Hepatocyte (in vitro differentiated cells): ENCODE results near the gene NARS2. TPM values are rescaled to one million over a fixed set of nuclear protein-coding genes. Genes with fewer than 3 reads are reported as not detected.

Experiments
- DNase-seq: peaks from one replicate; pipeline ENCODE4 v3.0.0-alpha.2; 2016; ENCODE audit warnings: low spot score
- H2AFZ ChIP-seq: fragments of 200-600 bp; sonication (generic); 2 replicates; pipeline ENCODE4 v1.6.0; 2016; ENCODE audit warnings: antibody characterized with exemption, mild to moderate bottlenecking
- H3K27ac ChIP-seq: fragments of 200-600 bp; sonication (generic); 2 replicates; pipeline ENCODE4 v1.5.1; 2016; ENCODE audit warnings: mild to moderate bottlenecking
- H3K27me3 ChIP-seq: fragments of 200-600 bp; sonication (generic); 2 replicates; pipeline ENCODE4 v1.6.1; 2016
- H3K36me3 ChIP-seq: fragments of 200-600 bp; sonication (generic); replicated peaks from 2 replicates; pipeline ENCODE4 v1.5.1; 2016; ENCODE audit warnings: low read depth; ENCODE audit not compliant: insufficient read depth
- H3K4me1 ChIP-seq: fragments of 200-600 bp; sonication (generic); 2 replicates; pipeline ENCODE4 v1.5.1; 2016; ENCODE audit warnings: mild to moderate bottlenecking, moderate library complexity; ENCODE audit not compliant: insufficient read depth
- H3K4me2 ChIP-seq: fragments of 200-600 bp; sonication (generic); 2 replicates; pipeline ENCODE4 v1.6.0; 2016
- H3K4me3 ChIP-seq: fragments of 200-600 bp; sonication (generic); 2 replicates; pipeline ENCODE4 v1.5.1; 2016; ENCODE audit warnings: mild to moderate bottlenecking
- H3K79me2 ChIP-seq: fragments of 200-600 bp; sonication (generic); 2 replicates; pipeline ENCODE4 v1.6.0; 2017; ENCODE audit warnings: mild to moderate bottlenecking
- H3K9me2 ChIP-seq: fragments of 200-600 bp; sonication (generic); replicated peaks from 2 replicates; pipeline ENCODE4 v1.6.0; 2017; ENCODE audit warnings: mild to moderate bottlenecking; ENCODE audit not compliant: insufficient read depth
- H3K9me3 ChIP-seq: fragments of 200-600 bp; sonication (generic); 2 replicates; pipeline ENCODE4 v1.5.1; 2016; ENCODE audit warnings: low read depth, mild to moderate bottlenecking
- H4K20me1 ChIP-seq: fragments of 200-600 bp; sonication (generic); 2 replicates; pipeline ENCODE4 v1.6.0; 2016; ENCODE audit warnings: mild to moderate bottlenecking; ENCODE audit not compliant: insufficient read depth, poor library complexity, severe bottlenecking
- EZH2 ChIP-seq: fragments of 200-600 bp; sonication (generic); IDR thresholded peaks from 2 replicates; pipeline ENCODE4 v1.6.1; 2016; ENCODE audit warnings: antibody characterized with exemption, mild to moderate bottlenecking, borderline replicate concordance
- EZH2phosphoT487 ChIP-seq: fragments of 200-600 bp; sonication (generic); IDR thresholded peaks from one replicate; pipeline ENCODE4 v1.6.1; 2018; ENCODE audit warnings: antibody characterized with exemption, mild to moderate bottlenecking, low read depth, moderate library complexity; ENCODE audit not compliant: unreplicated experiment, severe bottlenecking
- WGBS: methylation state at CpG from one replicate; pipeline ENCODE4 v1.1.6; 2016; ENCODE audit warnings: low lambda C conversion rate; ENCODE audit errors: missing lambda C conversion rate; 5-methylcytosine and 5-hydroxymethylcytosine counted together
- polyA plus RNA-seq: library from polyadenylated mRNA; unstranded; fragments of >200 nt; fragmentation: Nextera tagmentation; extraction: Ambion mirVana; gene quantifications from 2 replicates; pipeline ENCODE4 v1.2.1, GENCODE V29; 2016
- total RNA-seq: library from RNA; depleted of rRNA; stranded (reverse); fragments of >200 nt; gene quantifications from 2 replicates; pipeline ENCODE4 v1.2.3, GENCODE V29; 2014
- TF ChIP-seq, protein P1 (sequence below): fragments of 200-600 bp; sonication (generic); IDR thresholded peaks from 2 replicates; pipeline ENCODE4 v1.5.1; 2016; ENCODE audit warnings: antibody characterized with exemption, mild to moderate bottlenecking; ENCODE audit not compliant: poor library complexity

Gene NARS2
- total and polyA plus RNA-seq, 2 experiments from 2014 or later: 17.5 to 19.1 TPM

GRCh38 chr11:78423241-78423640 lies 151.4 kb downstream of the NARS2 start:
- Histone ChIP-seq H3K27ac (no peak overlapping the region), H3K9me2 (no peaks in the 10 kb centered on the region), H3K79me2 (no peaks in the 10 kb centered on the region), H3K4me3 (no peak overlapping the region), H3K4me1 (peaks cover 16% of the 10 kb centered on the region), H3K36me3 (no peaks in the 10 kb centered on the region), H3K9me3 (no peaks in the 10 kb centered on the region), H3K27me3 (no peaks in the 10 kb centered on the region), H4K20me1 (no peaks in the 10 kb centered on the region), H3K4me2 (no peak overlapping the region), H2AFZ (no peak overlapping the region)
- DNase-seq: no peak
- TF ChIP-seq, protein P1, sequence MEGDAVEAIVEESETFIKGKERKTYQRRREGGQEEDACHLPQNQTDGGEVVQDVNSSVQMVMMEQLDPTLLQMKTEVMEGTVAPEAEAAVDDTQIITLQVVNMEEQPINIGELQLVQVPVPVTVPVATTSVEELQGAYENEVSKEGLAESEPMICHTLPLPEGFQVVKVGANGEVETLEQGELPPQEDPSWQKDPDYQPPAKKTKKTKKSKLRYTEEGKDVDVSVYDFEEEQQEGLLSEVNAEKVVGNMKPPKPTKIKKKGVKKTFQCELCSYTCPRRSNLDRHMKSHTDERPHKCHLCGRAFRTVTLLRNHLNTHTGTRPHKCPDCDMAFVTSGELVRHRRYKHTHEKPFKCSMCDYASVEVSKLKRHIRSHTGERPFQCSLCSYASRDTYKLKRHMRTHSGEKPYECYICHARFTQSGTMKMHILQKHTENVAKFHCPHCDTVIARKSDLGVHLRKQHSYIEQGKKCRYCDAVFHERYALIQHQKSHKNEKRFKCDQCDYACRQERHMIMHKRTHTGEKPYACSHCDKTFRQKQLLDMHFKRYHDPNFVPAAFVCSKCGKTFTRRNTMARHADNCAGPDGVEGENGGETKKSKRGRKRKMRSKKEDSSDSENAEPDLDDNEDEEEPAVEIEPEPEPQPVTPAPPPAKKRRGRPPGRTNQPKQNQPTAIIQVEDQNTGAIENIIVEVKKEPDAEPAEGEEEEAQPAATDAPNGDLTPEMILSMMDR: no peak
- TF ChIP-seq EZH2 (no peak), EZH2phosphoT487 (no peak)
- 39% methylated on average over 2 of the region's 2 CpGs for WGBS

DNA sequence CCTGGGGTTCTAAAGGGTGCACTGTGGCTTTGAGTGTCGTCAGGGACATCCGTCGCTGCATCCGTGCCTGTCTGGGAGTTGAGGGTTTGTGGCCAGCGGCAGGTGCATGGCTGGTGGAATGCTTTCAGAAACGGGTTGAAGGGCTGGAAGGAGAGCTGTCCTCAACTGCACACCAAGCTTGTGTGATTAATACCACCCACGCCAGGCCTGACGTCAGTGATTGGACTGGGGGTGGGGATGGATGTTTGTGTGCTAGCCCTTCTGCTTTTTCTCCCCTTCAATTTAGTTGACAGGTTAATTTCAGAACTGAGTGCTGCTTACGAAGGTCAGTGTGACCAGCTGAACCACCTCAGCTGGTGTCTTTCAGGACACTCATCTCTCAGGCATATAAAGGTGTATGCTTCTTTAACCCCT lies 153.9 kb downstream of the NARS2 start:
- Histone ChIP-seq H4K20me1 (no peaks in the 10 kb centered on the region), H3K9me3 (no peaks in the 10 kb centered on the region), H3K4me3 (no peak overlapping the region), H3K79me2 (no peaks in the 10 kb centered on the region), H3K36me3 (no peaks in the 10 kb centered on the region), H3K4me1 (peaks cover 16% of the 10 kb centered on the region), H3K27me3 (no peaks in the 10 kb centered on the region), H3K27ac (no peak overlapping the region), H3K9me2 (no peaks in the 10 kb centered on the region), H3K4me2 (peak overlapping the region; percentile 46), H2AFZ (no peak overlapping the region)
- TF ChIP-seq EZH2: no peak
- no peak for TF ChIP-seq EZH2phosphoT487
- TF ChIP-seq, protein P1: no peak
- peak; percentile 47 for DNase-seq
- 51% methylated on average over 9 of the region's 9 CpGs for WGBS

DNA sequence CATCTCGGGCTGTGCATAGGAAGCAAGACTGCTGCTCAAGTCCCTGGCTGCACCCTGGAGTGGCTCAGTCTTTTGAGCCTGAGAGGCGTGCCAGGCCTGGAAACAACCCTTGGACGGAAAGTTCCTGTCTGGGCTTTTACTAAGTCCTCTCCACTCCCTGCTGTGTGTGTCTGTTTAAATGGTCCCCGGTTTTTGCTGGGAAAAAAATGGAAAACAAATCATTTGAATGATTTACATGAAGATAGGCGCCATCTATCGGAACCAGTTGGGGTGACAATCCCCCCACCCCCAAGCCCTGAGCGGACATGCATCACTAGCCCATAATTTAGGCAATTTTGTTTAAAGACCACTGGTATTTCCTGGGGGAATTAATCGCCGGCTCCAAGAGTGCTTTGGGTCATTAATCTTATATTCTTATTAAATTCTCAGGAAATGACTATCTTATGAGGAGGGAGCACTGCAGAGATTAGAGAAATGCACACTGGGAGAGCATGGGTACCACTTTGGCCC lies 154.4 kb downstream of the NARS2 start:
- Histone ChIP-seq H3K9me2 (no peaks in the 10 kb centered on the region), H3K4me3 (no peak overlapping the region), H3K4me2 (peak overlapping the region; percentile 46), H4K20me1 (no peaks in the 10 kb centered on the region), H3K9me3 (no peaks in the 10 kb centered on the region), H2AFZ (no peak overlapping the region), H3K36me3 (no peaks in the 10 kb centered on the region), H3K79me2 (peaks cover 4% of the 10 kb centered on the region), H3K4me1 (peaks cover 16% of the 10 kb centered on the region), H3K27me3 (no peaks in the 10 kb centered on the region), H3K27ac (peak overlapping the region; percentile 73)
- TF ChIP-seq EZH2phosphoT487: no peak
- TF ChIP-seq, protein P1: peak; percentile 65
- 18% methylated on average over 9 of the region's 9 CpGs for WGBS
- DNase-seq: peak; percentile 83
